GM12878 (cell line): ENCODE measurements around the gene IER5. TPM values are rescaled to one million over a fixed set of nuclear protein-coding genes. Genes with fewer than 3 reads are reported as not detected.

Experiments used
- ASH2L ChIP-seq: fragments of 300-600, 200-600 bp; sonication (generic); IDR thresholded peaks from 2 replicates; pipeline ENCODE4 v1.6.1; 2017; ENCODE audit warnings: low read depth, mild to moderate bottlenecking, borderline replicate concordance
- BCL11A ChIP-seq: IDR thresholded peaks from 2 replicates; pipeline ENCODE4 v1.6.1; 2011; ENCODE audit warnings: low read depth, low read length
- BCLAF1 ChIP-seq: fragments of 450-650 bp; IDR thresholded peaks from 2 replicates; pipeline ENCODE4 v1.6.1; 2017; ENCODE audit warnings: antibody characterized with exemption, mild to moderate bottlenecking, moderate library complexity
- BHLHE40 ChIP-seq, 2 experiments: fragments of 450-650 bp in 1 of 2; IDR thresholded peaks; 2 replicates each; pipeline ENCODE4 v1.6.1; 2011 to 2017; ENCODE audit warnings: low read depth in 2 of 2, borderline replicate concordance in 1 of 2, improper control_type of control experiment in 1 of 2, low read length in 1 of 2, mild to moderate bottlenecking in 1 of 2
- CBFB ChIP-seq: IDR thresholded peaks from 2 replicates; pipeline ENCODE4 v1.6.1; 2016; ENCODE audit warnings: antibody characterized with exemption, low read depth
- CHD1 ChIP-seq: IDR thresholded peaks from 2 replicates; pipeline ENCODE4 v1.6.1; 2012; ENCODE audit warnings: low read depth, low read length, improper control_type of control experiment
- CREM ChIP-seq: IDR thresholded peaks from 2 replicates; pipeline ENCODE4 v1.6.1; 2014; ENCODE audit warnings: antibody characterized with exemption, low read depth
- DPF2 ChIP-seq: fragments of 450-650 bp; IDR thresholded peaks from 2 replicates; pipeline ENCODE4 v1.6.1; 2017; ENCODE audit warnings: mild to moderate bottlenecking
- EED ChIP-seq: sonication (generic); IDR thresholded peaks from 2 replicates; pipeline ENCODE4 v1.6.1; 2016; ENCODE audit warnings: antibody characterized with exemption, low read depth
- ELK1 ChIP-seq: IDR thresholded peaks from 2 replicates; pipeline ENCODE4 v1.6.1; 2012; ENCODE audit warnings: low read depth, low read length, improper control_type of control experiment
- EZH2 ChIP-seq: IDR thresholded peaks from 2 replicates; pipeline ENCODE4 v1.6.1; 2012; ENCODE audit warnings: low read depth, mild to moderate bottlenecking, control low read depth, inconsistent platforms, low read length, borderline replicate concordance; ENCODE audit not compliant: control insufficient read depth
- FOXM1 ChIP-seq: IDR thresholded peaks from 2 replicates; pipeline ENCODE4 v1.6.1; 2012; ENCODE audit warnings: low read depth, mild to moderate bottlenecking, inconsistent platforms, low read length, moderate library complexity
- GATAD2B ChIP-seq: fragments of 450-650 bp; conservative IDR thresholded peaks from 2 replicates; pipeline ENCODE4 v1.6.1; 2017; ENCODE audit warnings: low read depth, mild to moderate bottlenecking, moderate library complexity
- IRF3 ChIP-seq: fragments of 450-650 bp; IDR thresholded peaks from 2 replicates; pipeline ENCODE4 v1.6.1; 2014; ENCODE audit warnings: mild to moderate bottlenecking
- KLF5 ChIP-seq: fragments of 450-650 bp; IDR thresholded peaks from 2 replicates; pipeline ENCODE4 v1.6.1; 2014; ENCODE audit warnings: mild to moderate bottlenecking; ENCODE audit not compliant: partially characterized antibody
- MEF2A ChIP-seq: IDR thresholded peaks from 2 replicates; pipeline ENCODE4 v1.6.1; 2011; ENCODE audit warnings: low read depth, mild to moderate bottlenecking, low read length, moderate library complexity; ENCODE audit not compliant: insufficient read depth
- MXI1 ChIP-seq: fragments of 150-350 bp; IDR thresholded peaks from 2 replicates; pipeline ENCODE4 v1.6.1; 2011; ENCODE audit warnings: low read depth, mild to moderate bottlenecking, inconsistent platforms, low read length, improper control_type of control experiment
- NRF1 ChIP-seq: conservative IDR thresholded peaks from 2 replicates; pipeline ENCODE4 v1.6.1; 2011; ENCODE audit warnings: mild to moderate bottlenecking, low read depth, low read length, improper control_type of control experiment
- POLR2A ChIP-seq: IDR thresholded peaks from 2 replicates; pipeline ENCODE4 v1.6.1; 2011; ENCODE audit warnings: low read depth, mild to moderate bottlenecking, low read length
- POU2F2 ChIP-seq: IDR thresholded peaks from 3 replicates; pipeline ENCODE4 v1.6.1; 2011; ENCODE audit warnings: low read depth, mild to moderate bottlenecking, low read length, borderline replicate concordance
- RB1 ChIP-seq: fragments of 450-650 bp; formaldehyde crosslinking; IDR thresholded peaks from 2 replicates; pipeline ENCODE4 v1.6.1; 2017; ENCODE audit warnings: mild to moderate bottlenecking, borderline replicate concordance
- SIN3A ChIP-seq: IDR thresholded peaks from 2 replicates; pipeline ENCODE4 v1.6.1; 2012; ENCODE audit warnings: low read depth, low read length, improper control_type of control experiment
- SIX5 ChIP-seq: IDR thresholded peaks from 2 replicates; pipeline ENCODE4 v1.6.1; 2011; ENCODE audit warnings: mild to moderate bottlenecking, low read depth, low read length, moderate library complexity; ENCODE audit not compliant: severe bottlenecking
- SREBF1 ChIP-seq: IDR thresholded peaks from 2 replicates; pipeline ENCODE4 v1.6.1; 2012; ENCODE audit warnings: mild to moderate bottlenecking, low read length
- SREBF2 ChIP-seq: IDR thresholded peaks from 2 replicates; pipeline ENCODE4 v1.6.1; 2012; ENCODE audit warnings: mild to moderate bottlenecking, low read length
- TCF7 ChIP-seq: IDR thresholded peaks from 2 replicates; pipeline ENCODE4 v1.6.1; 2014; ENCODE audit warnings: antibody characterized with exemption, borderline replicate concordance
- WRNIP1 ChIP-seq: IDR thresholded peaks from 2 replicates; pipeline ENCODE4 v1.6.1; 2011; ENCODE audit warnings: low read depth, low read length, improper control_type of control experiment, borderline replicate concordance
- YY1 ChIP-seq: IDR thresholded peaks from 2 replicates; pipeline ENCODE4 v1.6.1; 2011; ENCODE audit warnings: low read depth, mild to moderate bottlenecking, low read length
- ZBED1 ChIP-seq: IDR thresholded peaks from 2 replicates; pipeline ENCODE4 v1.6.1; 2016; ENCODE audit warnings: borderline replicate concordance
- polyA plus RNA-seq, 11 experiments: library from polyadenylated mRNA; depleted of rRNA in 4 of 11; unstranded in 6 of 11; stranded (reverse) in 5 of 11; fragments of >200 nt; fragmentation: Nextera tagmentation in 4 of 11; fragmentation: Illumina TruSeq in 1 of 11; extraction: Ambion mirVana in 4 of 11; extraction: Trizol in 1 of 11; gene quantifications; 1 replicate in 1 of 11; 2 replicates in 10 of 11; pipeline versions ENCODE4 v1.2.1 to v1.2.3, GENCODE V29; 2011 to 2016; ENCODE audit warnings: inconsistent platforms in 2 of 11, missing spikeins in 2 of 11, low read depth in 1 of 11
- total RNA-seq, 4 experiments: library from RNA; depleted of rRNA in 3 of 4; stranded (reverse); fragments of >200 nt in 3 of 4; fragmentation: Illumina TruSeq in 1 of 4; extraction: Trizol in 1 of 4; gene quantifications; 2 replicates each; pipeline versions ENCODE4 v1.2.1 to v1.2.3, GENCODE V29; 2013 to 2021

IER5 gene
- total and polyA plus RNA-seq, 10 of the 15 experiments (the other 5 are each of a cell fraction or from before 2014, with no cell fraction given): 4.3 to 75.2 (median 30.5) TPM

- TF ChIP-seq BCLAF1 (no peak), TCF7 (no peak), DPF2 (0 out of 2 replicates have a peak, but pooled peaks have one; percentile 30), MEF2A (peak; percentile 71; the same call in 1 of the 2 replicates), SREBF2 (no peak), FOXM1 (no peak), SIX5 (no peak), SREBF1 (no peak), GATAD2B (0 out of 2 replicates have a peak, but pooled peaks have one; percentile 16), ZBED1 (peak; percentile 68; the same call in 1 of the 2 replicates), BCL11A (peak; percentile 61; the same call in 1 of the 2 replicates), ASH2L (no peak), EZH2 (no peak), CHD1 (no peak), BHLHE40 (IDR thresholded peaks at IDR 0.05; ENCODE audit: borderline replicate concordance in 1 of 2, low read depth in 2 of 2, low read length in 1 of 2) (no peak), IRF3 (no peak), WRNIP1 (no peak), YY1 (no peak), POU2F2 (no peak), SIN3A (no peak), MXI1 (no peak), KLF5 (no peak), RB1 (no peak), CREM (peak; percentile 82), POLR2A (peak; percentile 53), CBFB (peak; percentile 47; the same call in 1 of the 2 replicates), EED (peak; percentile 60), ELK1 (no peak), NRF1 (no peak)
These were observed 41.5 kb downstream of the IER5 start (continued) for GRCh38 chr1:181129771-181130606.
